ENCODE measurements around the gene PRAMEF12.
"Not testable (repeated sequence)": the region's sequence is repeated elsewhere in the genome, so short reads cannot be mapped to it uniquely, and the experiment has no call there.

- TF ChIP-seq, protein P1, sequence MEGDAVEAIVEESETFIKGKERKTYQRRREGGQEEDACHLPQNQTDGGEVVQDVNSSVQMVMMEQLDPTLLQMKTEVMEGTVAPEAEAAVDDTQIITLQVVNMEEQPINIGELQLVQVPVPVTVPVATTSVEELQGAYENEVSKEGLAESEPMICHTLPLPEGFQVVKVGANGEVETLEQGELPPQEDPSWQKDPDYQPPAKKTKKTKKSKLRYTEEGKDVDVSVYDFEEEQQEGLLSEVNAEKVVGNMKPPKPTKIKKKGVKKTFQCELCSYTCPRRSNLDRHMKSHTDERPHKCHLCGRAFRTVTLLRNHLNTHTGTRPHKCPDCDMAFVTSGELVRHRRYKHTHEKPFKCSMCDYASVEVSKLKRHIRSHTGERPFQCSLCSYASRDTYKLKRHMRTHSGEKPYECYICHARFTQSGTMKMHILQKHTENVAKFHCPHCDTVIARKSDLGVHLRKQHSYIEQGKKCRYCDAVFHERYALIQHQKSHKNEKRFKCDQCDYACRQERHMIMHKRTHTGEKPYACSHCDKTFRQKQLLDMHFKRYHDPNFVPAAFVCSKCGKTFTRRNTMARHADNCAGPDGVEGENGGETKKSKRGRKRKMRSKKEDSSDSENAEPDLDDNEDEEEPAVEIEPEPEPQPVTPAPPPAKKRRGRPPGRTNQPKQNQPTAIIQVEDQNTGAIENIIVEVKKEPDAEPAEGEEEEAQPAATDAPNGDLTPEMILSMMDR (IDR thresholded peaks at IDR 0.05), result not testable (repeated sequence)
- not testable (repeated sequence) for TF ChIP-seq POLR2A (IDR thresholded peaks at IDR 0.05)
Observed at GRCh38 chr1:12791097-12791496, 17.6 kb downstream of the PRAMEF12 start, which contains the start of gene PRAMEF1.
